GM21528 (cell line): ENCODE measurements around the gene ERC1.
"Not testable (repeated sequence)": the region's sequence is repeated elsewhere in the genome, so short reads cannot be mapped to it uniquely, and the experiment has no call there.

Experiments used
- ATAC-seq: cut with Tn5 transposase; IDR thresholded peaks from one replicate; pipeline ENCODE4 v1.9.1; 2021; ENCODE audit warnings: mild to moderate bottlenecking, moderate library complexity; ENCODE audit not compliant: unreplicated experiment, low FRiP score

Gene ERC1

DNA sequence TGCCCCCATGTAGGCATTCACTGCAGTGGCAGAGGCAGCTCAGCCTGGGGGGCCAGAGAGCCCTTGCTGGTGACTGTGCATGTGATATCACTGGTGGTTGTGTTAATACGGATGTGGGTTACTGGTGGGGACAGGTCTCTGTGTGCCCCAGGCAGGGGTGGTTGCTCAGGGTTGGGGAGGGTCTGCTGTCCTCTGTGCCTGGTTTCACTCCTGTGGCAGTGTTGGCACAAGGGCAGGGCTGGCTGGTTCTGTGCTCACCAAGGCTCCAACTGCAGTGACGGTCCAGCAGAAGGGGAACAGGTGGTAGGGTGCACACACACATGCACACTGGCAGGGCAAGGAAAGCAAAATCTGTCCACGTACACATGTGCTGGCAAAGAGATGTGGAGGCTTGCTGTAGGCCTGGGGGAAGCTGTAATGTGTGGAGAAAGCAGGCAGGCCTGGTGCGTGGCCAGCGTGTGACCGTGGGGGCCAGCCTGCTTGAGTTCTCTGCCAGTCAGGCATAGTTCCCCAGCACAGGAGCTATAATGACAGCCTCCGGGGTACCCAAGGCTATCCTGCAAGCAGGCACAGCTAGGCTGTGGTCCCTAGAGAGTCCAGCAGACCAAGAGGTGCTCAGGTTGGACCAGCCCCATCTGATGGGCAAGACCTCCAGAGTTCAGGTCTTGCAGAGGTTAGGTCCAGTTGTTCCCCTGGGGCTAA, 348.7 kb downstream of the ERC1 start:
- ATAC-seq: no peak

DNA sequence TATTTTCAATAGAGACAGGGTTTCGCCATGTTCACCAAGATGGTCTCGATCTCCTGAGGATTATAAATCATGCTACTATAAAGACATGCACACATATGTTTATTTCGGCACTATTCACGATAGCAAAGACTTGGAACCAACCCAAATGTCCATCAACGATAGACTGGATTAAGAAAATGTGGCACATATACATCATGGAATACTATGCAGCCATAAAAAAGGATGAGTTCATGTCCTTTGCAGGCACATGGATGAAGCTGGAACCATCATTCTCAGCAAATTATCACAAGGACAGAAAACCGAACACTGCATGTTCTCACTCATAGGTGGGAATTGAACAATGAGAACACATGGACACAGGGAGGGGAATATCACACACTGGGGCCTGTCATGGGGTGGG, 350.2 kb downstream of the ERC1 start:
- not testable (repeated sequence) for ATAC-seq

DNA sequence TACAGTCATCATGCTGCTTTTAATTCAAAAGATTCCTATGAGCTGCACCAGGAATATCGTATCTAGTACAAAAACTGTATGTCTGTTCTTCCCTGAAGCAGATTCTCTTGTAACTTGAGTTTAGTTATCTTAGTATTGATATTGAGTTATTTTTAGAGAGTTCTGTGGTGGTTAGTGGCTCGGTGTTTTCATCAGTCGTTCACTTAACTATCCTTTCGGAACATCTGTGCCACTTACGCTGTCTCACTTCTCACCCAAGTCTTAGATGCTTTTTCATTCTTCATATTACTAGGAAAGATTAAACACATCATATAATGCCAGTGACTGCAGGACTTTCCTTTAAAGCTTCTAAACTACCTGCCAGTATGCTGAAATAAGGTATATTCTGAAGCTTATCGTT, 352.4 kb downstream of the ERC1 start:
- no peak for ATAC-seq

DNA sequence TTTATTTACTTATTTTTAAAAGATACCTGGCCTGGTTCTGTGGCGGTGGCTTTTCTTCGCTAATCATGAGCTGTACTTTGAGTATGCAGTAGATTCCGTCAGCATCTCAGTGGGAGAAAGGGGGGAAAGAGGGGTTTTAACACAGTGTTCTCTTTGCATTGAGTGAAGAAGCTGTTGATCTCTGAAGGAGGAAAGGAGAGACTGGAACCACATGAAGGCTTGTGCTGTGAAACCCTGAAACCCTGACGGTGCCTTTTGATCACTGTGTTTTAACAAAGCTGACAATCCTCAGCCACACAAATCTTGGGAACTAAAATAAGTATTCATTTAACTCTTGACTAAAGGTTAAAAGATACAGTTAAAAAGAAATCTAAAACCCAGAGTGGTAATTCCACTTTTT, 353.2 kb downstream of the ERC1 start:
- ATAC-seq: no peak

DNA sequence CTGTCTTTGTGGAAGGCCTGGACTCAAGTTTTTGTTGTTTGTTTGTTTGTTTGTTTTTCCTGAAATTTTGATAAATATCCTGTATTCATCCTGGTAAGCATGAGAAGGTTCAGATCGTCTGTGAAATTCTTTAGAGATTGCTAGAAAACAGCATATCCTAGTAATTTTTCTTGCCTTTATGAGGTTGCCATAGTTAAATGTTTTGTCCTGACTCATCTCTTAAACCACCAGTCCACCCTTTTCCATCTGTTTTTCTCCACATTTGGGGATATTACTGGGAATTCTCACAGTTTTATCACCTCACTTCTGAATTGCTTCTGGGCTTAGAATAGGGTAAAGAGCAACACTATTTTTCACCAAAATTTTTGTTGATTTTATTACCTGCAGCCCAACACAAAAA, 355.1 kb downstream of the ERC1 start:
- no peak for ATAC-seq

DNA sequence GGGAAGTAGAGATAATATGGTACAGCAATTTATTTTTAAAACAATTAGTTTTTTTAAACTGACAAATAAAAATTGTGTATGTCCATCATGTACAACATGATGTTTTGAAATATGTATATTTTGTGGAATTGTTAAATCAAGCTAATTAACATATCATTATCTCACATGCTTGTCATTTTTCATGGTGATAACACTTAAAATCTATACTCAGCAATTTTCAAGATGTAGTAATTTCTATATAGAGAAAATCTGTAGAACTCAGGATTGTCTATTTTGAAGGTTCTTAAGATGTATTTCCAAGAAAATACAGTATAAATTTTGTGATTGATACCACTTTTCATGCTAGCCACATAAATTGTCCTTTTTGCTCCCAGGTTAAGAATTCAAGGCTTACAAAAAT, 356.3 kb downstream of the ERC1 start:
- ATAC-seq: no peak

DNA sequence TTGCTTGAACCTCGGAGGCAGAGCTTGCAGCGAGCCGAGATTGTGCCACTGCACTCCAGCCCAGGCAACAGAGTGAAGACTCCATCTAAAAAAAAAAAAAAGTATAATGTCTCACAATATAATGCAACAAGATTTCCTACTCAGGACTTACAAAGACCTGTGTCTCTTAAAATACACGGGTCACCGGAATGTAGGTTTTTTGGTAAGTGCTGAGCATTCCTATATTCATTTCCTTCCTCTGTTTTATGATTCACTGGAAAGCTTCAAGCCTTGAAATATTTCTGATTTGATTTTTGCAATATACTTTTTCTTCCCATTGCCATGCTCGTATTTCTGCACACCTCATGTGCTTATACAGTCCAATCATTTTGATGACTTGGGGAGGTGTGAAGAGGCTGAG, 357.6 kb downstream of the ERC1 start:
- ATAC-seq: no peak

DNA sequence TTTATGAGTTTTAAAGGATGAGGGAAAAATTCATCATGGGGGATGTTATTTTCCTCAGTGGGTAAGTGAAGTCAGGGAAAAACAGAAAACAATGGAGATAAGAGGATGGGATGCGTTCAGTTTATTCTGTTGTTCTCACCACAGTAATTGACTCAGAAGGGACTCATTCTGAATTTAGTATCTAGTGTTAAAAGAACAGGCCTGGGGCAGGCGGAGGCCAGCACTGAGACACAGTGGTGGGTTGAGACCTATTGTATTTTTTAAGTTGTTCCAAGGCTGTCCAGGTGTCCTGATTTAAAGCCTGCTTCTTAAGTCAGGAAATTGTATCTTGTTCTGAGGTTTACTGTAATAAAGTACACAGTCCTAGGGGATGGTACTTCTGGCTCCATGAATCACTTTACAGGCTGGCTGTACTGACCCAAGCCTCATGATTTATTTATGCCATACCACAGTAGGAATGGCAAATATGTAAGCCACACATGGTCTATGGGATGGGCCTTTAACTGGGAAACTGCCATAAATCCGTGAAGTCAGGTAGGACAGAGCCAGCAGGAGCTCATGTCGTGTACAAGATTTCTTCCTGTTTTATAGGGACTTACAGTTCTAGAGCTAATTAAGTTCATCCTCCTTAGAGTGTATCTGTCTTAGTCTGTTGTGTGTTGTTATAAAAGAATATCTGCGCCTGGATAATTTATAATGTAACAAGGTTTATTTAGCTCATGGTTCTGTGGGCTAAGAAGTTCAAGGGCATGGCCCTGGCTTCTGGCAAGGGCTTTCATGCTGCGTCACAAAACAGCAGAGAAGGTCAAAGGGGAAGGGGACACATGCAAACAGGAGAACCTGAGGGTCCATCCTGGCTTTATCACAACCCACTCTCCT, 359.3 kb downstream of the ERC1 start:
- ATAC-seq: no peak

DNA sequence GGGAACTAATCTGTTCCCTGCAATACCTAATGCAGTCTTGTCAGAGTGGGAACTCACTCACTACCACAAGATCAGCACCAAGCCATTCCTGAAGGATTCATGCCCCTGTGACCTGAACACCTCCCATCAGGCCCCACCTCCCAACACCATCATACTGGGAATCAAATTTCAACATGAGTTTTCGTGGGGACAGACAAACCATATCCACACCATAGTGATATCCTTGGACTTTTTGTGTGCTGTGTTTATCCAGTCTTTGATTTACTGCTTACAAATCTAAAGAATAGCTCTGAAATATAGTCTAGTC, 359.9 kb downstream of the ERC1 start:
- ATAC-seq: no peak

DNA sequence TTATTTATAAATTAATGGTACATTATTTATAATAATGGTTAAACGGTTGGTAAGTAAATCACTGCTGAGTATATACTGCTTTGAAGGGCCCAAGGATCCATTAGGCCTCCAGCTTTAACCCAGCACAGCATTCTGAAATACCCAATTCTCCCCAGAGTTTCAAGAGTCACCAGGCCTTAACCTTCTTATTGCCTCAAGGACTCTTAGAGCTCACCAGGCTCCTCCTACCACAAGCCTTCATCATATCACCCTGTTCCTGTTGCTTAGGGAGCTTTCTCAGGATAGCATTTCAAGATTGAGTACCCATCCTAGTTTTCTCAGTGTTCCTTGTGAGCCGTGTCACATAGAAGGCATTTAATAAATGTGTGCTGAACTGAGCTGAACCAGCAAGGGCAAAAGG, 360.9 kb downstream of the ERC1 start:
- no peak for ATAC-seq

DNA sequence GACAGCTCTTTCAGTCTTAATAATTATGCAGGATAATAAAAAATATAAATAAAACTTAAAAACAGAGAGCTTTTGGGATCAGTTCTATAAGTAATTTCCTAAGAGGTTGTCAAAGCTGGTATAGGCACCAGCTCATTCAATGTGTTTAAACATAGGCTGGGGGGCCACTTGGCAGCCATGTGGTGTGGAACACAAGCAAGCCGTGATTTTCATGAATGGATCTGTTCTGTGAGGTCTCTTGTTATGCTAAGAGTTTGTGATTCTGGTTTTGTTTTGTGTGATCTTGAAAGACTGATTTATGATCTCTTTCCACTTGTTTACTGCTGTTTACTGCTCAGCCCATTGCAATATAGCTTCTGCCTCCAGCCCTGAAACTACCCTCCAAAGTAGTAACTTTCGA, 362.4 kb downstream of the ERC1 start:
- ATAC-seq: no peak

DNA sequence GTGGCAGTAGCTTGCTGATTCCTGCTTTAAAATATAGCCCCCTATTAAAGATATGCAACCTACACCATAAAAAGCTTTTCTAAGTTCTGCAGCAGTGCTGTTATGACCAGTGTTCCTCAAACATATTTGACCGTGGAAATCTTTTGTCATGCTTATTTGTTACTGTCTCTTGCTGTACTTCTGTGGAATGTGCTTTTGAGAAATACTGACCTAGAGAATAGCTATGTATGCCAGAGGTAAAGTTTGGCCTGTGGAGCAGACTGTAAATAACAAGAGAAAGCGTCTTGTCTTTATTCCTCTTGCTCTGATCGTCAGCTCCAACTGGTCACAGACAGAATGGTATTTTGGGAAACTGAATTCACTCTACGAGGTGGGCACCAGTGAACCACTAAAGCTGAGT, 364.4 kb downstream of the ERC1 start:
- ATAC-seq: no peak

DNA sequence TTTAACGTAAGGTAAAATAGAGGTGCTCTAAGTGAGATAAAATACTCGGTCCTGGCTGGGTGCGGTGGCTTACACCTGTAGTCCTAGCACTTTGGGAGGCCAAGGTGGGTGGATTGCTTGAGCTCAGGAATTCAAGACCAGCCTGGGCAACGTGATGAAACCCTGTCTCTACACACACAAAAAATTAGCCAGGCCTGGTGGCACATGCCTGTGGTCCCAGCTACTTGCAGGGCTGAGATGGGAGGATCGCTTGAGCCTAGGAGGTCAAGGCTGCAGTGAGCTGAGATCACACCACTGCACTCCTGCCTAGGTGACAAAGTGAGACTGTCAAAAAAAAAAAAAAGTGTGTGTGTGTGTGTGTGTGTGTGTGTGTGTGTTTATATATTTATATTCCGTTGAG, 364.8 kb downstream of the ERC1 start:
- ATAC-seq: not testable (repeated sequence)

DNA sequence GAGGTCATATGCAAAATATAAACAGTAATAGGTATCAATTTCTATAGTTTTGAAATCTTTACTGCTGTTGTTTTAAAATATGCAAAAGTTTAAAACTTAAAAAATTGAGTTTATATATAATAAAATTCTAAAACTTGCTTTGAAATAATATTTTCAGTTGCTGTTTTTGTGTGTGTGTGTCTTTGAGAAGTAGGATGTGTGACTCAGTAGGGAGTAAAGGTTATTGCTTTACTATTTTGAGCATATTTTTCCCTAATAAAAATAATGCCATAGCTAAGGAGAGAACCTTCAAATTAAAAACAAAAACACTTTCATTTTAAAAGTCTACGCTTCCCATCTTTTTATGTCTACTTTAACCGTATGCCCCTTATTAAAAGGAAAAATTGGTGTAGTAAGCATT, 365.3 kb downstream of the ERC1 start:
- ATAC-seq: no peak

DNA sequence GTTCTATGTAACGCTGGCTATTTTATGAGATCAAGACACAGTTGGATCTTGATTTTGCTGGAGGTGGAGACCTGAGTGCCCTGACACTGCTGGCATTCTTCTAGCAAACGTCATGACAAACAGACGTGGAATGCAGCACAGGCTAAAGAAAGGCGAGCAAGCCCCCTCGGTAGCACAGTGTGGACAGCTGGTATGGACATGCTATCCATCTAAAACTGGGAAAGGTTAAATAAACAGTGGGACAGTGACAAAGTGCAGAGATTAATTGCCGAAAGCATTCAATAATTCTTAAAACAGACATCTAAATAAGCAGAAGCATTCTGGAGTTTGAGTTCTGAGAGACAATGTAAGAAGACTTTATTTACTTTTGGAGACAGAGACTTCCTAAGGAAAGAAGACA, 366.1 kb downstream of the ERC1 start:
- ATAC-seq: no peak

DNA sequence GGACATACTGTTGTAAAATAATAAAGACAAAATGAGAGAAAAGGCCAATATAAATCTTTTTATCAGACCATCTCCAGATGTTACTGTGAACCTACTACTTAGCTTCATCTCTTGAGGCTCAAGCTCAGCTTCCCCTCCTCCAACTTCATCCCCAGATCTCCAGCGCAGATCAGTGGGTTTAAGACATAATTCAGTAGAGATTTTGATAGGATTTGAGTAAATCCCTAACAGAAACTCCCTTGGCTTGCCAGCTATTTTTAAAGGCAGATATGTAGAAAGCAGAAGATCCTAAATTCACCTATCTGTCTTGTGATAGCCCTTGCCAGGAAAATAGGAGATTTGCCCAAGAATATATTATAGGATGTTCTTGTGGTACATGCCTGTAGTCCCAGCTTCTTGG, 366.7 kb downstream of the ERC1 start:
- no peak for ATAC-seq

DNA sequence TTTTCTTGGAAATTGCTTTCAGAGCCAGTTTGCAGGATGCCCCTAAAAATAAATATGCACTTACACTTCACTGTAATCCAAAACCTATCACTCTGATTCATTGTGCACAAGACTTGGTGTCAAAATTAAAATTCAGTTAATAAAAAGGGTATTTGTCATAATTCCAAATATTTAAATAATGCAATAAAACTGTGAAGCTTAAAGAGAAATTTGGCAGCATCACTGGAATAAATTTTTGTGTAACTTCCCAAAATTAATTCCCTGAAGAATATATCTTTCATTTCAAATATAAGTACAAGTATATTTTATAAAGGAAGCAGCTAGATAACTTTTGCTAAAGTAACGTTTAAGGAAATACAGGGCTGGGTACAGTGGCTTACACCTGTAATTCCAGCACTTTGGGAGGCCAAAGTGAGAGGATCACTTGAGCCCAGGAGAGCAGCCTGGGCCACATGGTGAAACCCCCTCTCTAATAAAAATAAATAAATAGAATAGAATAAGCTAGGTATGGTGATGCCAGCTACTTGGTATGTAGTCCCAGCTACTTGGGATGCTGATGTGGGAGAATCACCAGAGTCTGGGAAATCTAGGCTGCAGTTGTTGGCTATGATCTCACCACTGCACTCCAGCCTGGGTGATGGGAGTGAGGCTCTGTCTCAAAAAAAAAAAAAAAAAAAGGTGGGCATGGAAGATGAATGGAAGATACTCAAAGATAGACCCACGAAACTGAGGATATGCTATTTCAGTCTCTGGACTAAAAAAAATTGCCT, 369.6 kb downstream of the ERC1 start:
- ATAC-seq: no peak

DNA sequence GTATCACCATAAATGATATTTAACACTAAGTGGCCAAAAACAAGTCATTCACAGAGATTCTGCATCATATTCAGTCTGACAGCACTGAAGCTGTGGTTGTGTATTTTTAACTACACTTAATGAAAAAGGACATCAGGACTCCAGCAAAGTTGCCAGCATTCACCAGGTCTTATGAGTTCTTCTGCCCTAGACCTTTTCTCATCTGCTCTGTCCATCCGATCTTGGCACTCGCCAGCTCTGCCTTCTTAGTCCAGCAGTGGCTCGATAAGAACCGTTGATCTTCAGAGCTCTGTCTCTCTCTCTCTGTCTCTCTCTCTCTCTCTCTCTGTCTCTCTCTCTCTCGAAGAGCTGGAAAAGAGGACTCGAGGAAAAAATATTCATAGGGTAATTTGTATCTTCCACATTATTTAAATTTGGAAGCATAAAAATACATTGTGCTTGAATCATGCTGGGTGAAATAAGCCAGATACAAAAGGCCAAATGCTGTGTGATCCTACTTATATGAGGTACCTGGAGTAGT, 371.2 kb downstream of the ERC1 start:
- ATAC-seq: no peak

DNA sequence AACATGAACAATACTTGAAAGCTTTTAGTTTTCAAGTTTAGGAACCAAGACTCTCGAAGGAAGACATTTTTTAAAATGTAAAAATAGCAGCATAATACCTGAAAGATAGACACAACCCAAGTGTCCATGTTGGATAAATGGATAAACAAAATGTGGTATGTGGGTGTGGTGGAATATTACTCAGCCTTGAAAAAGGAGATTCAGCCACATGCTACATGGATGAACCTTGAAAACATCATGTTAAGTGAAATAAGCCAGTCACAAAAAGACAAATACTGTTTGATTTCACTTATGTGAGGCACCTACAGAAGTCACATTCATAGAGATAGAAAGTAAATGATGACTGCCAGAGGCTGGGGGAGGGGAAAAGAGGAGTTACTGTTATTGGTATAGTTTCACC, 374.7 kb downstream of the ERC1 start:
- ATAC-seq: no peak

DNA sequence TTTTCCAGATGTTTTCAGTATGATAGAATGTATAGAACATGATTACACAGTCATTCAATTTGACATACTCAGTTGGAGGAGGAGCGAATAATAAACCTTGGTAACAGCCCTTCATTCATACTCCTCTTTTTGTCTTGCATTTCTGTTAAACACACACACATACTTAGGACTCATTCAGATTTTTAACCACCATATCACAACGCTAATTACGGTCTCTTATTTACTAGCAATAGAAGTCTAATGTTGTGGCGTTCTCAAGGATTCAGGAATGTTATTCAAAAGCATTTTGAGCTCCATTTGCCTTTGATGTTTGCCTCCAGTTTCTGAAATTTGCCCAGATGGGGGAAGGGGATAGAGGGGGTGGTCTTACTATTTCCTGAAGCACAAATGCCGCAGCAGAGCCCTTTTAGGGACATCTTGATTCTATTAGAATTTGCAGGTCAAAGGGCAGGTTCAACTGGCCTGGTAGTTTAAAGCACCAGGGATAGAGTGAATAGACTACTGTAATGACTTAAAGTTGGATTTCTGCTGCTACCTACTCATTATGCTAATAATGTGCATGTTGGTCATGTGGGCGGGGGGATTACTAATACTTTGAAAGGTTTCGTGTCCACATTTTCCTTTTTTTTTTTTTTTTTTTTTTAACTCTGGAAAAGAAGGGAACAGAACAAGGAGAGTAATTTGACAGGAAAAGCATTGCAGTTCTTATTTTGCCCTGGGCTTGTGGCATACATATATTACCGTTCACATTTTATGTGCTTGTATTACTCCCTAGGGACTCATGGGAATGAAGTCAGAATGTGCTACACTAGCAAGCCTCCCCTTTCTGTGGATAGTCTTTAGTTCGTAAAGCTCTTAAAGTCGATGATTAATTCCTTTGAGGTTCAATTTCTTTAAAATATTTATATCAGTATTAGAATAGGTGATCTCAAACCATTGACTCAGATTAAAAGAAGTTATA, 376.6 kb downstream of the ERC1 start:
- no peak for ATAC-seq
